AG10803 (cell line): ENCODE measurements around the gene CPS1.

Experiments
- DNase-seq: peaks from one replicate; pipeline ENCODE4 v3.0.0; 2010; ENCODE audit warnings: low read depth
- H3K4me3 ChIP-seq: 2 replicates; pipeline ENCODE4 v1.5.1; 2011; ENCODE audit warnings: mild to moderate bottlenecking, low read length, control low read depth
- CTCF ChIP-seq: conservative IDR thresholded peaks from 2 replicates; pipeline ENCODE4 v1.5.1; 2011; ENCODE audit warnings: mild to moderate bottlenecking, low read length, control low read depth, inconsistent platforms

CPS1 gene

GRCh38 chr2:210556329-210556980 lies at the start of gene CPS1:
Gene CPS1, plus strand, starts transcription at chr2:210556599. Its CDS starts 135 bp downstream, at chr2:210556734.
- no peak for TF ChIP-seq CTCF
- H3K4me3 ChIP-seq = no peak within 1 kb of the TSS
- no peak for DNase-seq

GRCh38 chr2:210515911-210516310 lies 40.5 kb upstream of the CPS1 start:
- H3K4me3 ChIP-seq = no peak overlapping the region
- no peak for TF ChIP-seq CTCF
- no peak for DNase-seq

GRCh38 chr2:210517264-210517663 lies 39.1 kb upstream of the CPS1 start:
- no peak for TF ChIP-seq CTCF
- DNase-seq = no peak

GRCh38 chr2:210519594-210519993 lies 36.8 kb upstream of the CPS1 start:
- no peak overlapping the region for H3K4me3 ChIP-seq
- DNase-seq = no peak
- no peak for TF ChIP-seq CTCF

More at GRCh38 chr2:210517264-210517663, 39.1 kb upstream of the CPS1 start:
- no peak overlapping the region for H3K4me3 ChIP-seq

GRCh38 chr2:210522399-210522798 lies 34.0 kb upstream of the CPS1 start:
- H3K4me3 ChIP-seq = no peak overlapping the region
- no peak for DNase-seq
- no peak for TF ChIP-seq CTCF

- DNase-seq = no peak
- no peak overlapping the region for H3K4me3 ChIP-seq
- TF ChIP-seq CTCF = no peak
Measured at GRCh38 chr2:210523650-210524289, 32.6 kb upstream of the CPS1 start.

GRCh38 chr2:210524533-210524932 lies 31.9 kb upstream of the CPS1 start:
- H3K4me3 ChIP-seq = no peak overlapping the region
- no peak for TF ChIP-seq CTCF
- DNase-seq = no peak
